Spleen (tissue), 11 donors: ENCODE data around the gene NCL. TPM values are rescaled to one million over a fixed set of nuclear protein-coding genes. Genes with fewer than 3 reads are reported as not detected.
A peak's percentile ranks its signal among the peaks of the same experiment; 100 is the strongest.

Experiments used
- DNase-seq: peaks from one replicate; pipeline ENCODE4 v3.0.0-alpha.2; 2020
- H3K27ac ChIP-seq, 8 donors: fragments of 200-600 bp; sonication (generic) in 7 of 8; 1 replicate in 4 of 8; 2 replicates in 4 of 8; pipeline versions ENCODE4 v1.5.0 to v1.8.0; 2016 to 2021; ENCODE audit warnings: inconsistent platforms in 4 of 8, mild to moderate bottlenecking in 4 of 8, moderate library complexity in 1 of 8
- H3K27me3 ChIP-seq, 7 donors: fragments of 200-600 bp; sonication (generic) in 6 of 7; replicated peaks in 1 of 7; 1 replicate in 4 of 7; 2 replicates in 3 of 7; pipeline versions ENCODE4 v1.5.0 to v1.8.0; 2016 to 2021; ENCODE audit warnings: inconsistent platforms in 3 of 7, mild to moderate bottlenecking in 1 of 7
- H3K36me3 ChIP-seq, 6 donors: fragments of 200-600 bp; sonication (generic) in 5 of 6; 1 replicate in 4 of 6; 2 replicates in 2 of 6; pipeline versions ENCODE4 v1.5.0 to v1.8.0; 2016 to 2021; ENCODE audit warnings: inconsistent platforms in 2 of 6
- H3K4me1 ChIP-seq, 6 donors: fragments of 200-600 bp; sonication (generic) in 5 of 6; 1 replicate in 3 of 6; 2 replicates in 3 of 6; pipeline versions ENCODE4 v1.5.0 to v1.8.0; 2016 to 2021; ENCODE audit warnings: inconsistent platforms in 3 of 6
- H3K4me3 ChIP-seq, 8 donors: fragments of 200-600 bp; sonication (generic) in 7 of 8; 1 replicate in 4 of 8; 2 replicates in 4 of 8; pipeline versions ENCODE4 v1.5.0 to v1.8.0; 2016 to 2021; ENCODE audit warnings: inconsistent platforms in 4 of 8, mild to moderate bottlenecking in 4 of 8, moderate library complexity in 2 of 8
- H3K9me3 ChIP-seq, 8 donors: fragments of 200-600 bp; sonication (generic) in 7 of 8; 1 replicate in 4 of 8; 2 replicates in 4 of 8; pipeline versions ENCODE4 v1.5.0 to v1.8.0; 2016 to 2021; ENCODE audit warnings: inconsistent platforms in 4 of 8
- CTCF ChIP-seq, 11 experiments: fragments of 200-600 bp in 7 of 11; fragments of 450-650 bp in 4 of 11; sonication (generic) in 4 of 11; IDR thresholded peaks in 8 of 11; conservative IDR thresholded peaks in 3 of 11; 1 replicate in 7 of 11; 2 replicates in 4 of 11; pipeline versions ENCODE4 v1.4.0 to v1.8.0; 2016 to 2021; ENCODE audit warnings: antibody characterized with exemption in 11 of 11, inconsistent platforms in 4 of 11, mild to moderate bottlenecking in 1 of 11
- POLR2A ChIP-seq, 3 donors: fragments of 450-650 bp; IDR thresholded peaks; one replicate each; pipeline ENCODE4 v1.5.1; 2017; ENCODE audit warnings: antibody characterized with exemption in 3 of 3, mild to moderate bottlenecking in 1 of 3
- POLR2AphosphoS5 ChIP-seq, 3 donors: sonication (generic); formaldehyde crosslinking; IDR thresholded peaks; one replicate each; pipeline ENCODE4 v1.5.1; 2017; ENCODE audit warnings: antibody characterized with exemption in 3 of 3
- WGBS, 5 donors: extraction: QIAGEN DNeasy Blood & Tissue Kit in 3 of 5; methylation state at CpG; one replicate each; pipeline versions ENCODE4 v1.1.5 to v1.1.7; 2013 to 2018; 5-methylcytosine and 5-hydroxymethylcytosine counted together
- intact Hi-C: fragments of 100-400 bp; cut with DNase I; formaldehyde crosslinking; loops from one replicate; pipeline ENCODE4 v1.15.0; 2023; ENCODE audit warnings: low total_unique reads
- polyA plus RNA-seq, 3 donors: library from polyadenylated mRNA; stranded (reverse); fragments of 200-250 nt; gene quantifications; one replicate each; pipeline ENCODE4 v1.2.1, GENCODE V29; 2013
- total RNA-seq, 7 donors: library from RNA; depleted of rRNA in 3 of 7; stranded (reverse); fragments of >200 nt in 3 of 7; fragmentation: NEBNext Ultra II Directional in 4 of 7; extraction: Animal tissue kit (Norgen Biotek cat#: 25700) in 4 of 7; gene quantifications; one replicate each; pipeline versions ENCODE4 v1.1.0 to v1.2.1, GENCODE V29; 2016 to 2021
- donor health status: healthy with polysubstance abuse.
- donor health status: DM: no; HTN: no; CAD: no; lungs with moderate emphysema.
- donor health status: DM: no; HTN: no; CAD: no.
- donor health status: Bipolar disorder and iron deficiency.
- donor health status: healthy.
- donor health status: DM: no; HTN: no; CAD: no.
- donor health status: DM: yes; HTN: yes; CAD: no.

NCL gene
- total and polyA plus RNA-seq, 10 donors: 113 to 424 (median 178) TPM

GRCh38 chr2:231425811-231426703, 38.2 kb downstream of the NCL start:
- peaks cover 0 to 7% (median 0%) of the 10 kb centered on the region in 6 donors for H3K4me1 ChIP-seq
- peak; percentile 58 for DNase-seq
- no peaks in the 10 kb centered on the region for H3K27me3 ChIP-seq
- TF ChIP-seq CTCF (IDR thresholded peaks at IDR 0.05 in 8 of 11, conservative IDR thresholded peaks at IDR 0.05 in 3 of 11) (no peak), POLR2AphosphoS5 (IDR thresholded peaks at IDR 0.05) (peak in 1 of 3 donors; percentile 60)
- no peaks in the 10 kb centered on the region for H3K36me3 ChIP-seq
- peaks cover 0 to 9% (median 3%) of the 10 kb centered on the region in 8 donors for H3K9me3 ChIP-seq
- intact Hi-C loops: no loop called here
- WGBS, 5 donors: 70 to 76% (median 71%) methylated on average over 20 to 21 of the region's 21 CpGs
- peak overlapping the region in 3 of 8 donors; percentile 56 to 70 (median 59) for H3K27ac ChIP-seq
- peak overlapping the region in 1 of 8 donors; percentile 21 for H3K4me3 ChIP-seq

GRCh38 chr2:231425291-231425810, 38.9 kb downstream of the NCL start:
- Histone ChIP-seq H3K27me3 (no peaks in the 10 kb centered on the region), H3K36me3 (no peaks in the 10 kb centered on the region), H3K27ac (peak overlapping the region in 3 of 8 donors; percentile 51 to 70 (median 59)), H3K4me3 (no peak overlapping the region), H3K4me1 (peaks cover 0 to 7% (median 0%) of the 10 kb centered on the region in 6 donors), H3K9me3 (peaks cover 0 to 2% (median 0%) of the 10 kb centered on the region in 8 donors)
- no peak for TF ChIP-seq CTCF (IDR thresholded peaks at IDR 0.05 in 8 of 11, conservative IDR thresholded peaks at IDR 0.05 in 3 of 11)
- TF ChIP-seq POLR2A (IDR thresholded peaks at IDR 0.05): no peak
- TF ChIP-seq POLR2AphosphoS5 (IDR thresholded peaks at IDR 0.05): no peak
- WGBS, 5 donors: 58 to 70% (median 64%) methylated on average over 7 to 8 of the region's 8 CpGs
- peak; percentile 52 for DNase-seq
- intact Hi-C loops: no loop called here

- Histone ChIP-seq H3K36me3 (no peaks in the 10 kb centered on the region), H3K27ac (no peak overlapping the region), H3K4me1 (peaks cover 0 to 7% (median 0%) of the 10 kb centered on the region in 6 donors), H3K27me3 (peaks cover 0 to 10% (median 0%) of the 10 kb centered on the region in 7 donors), H3K4me3 (no peak overlapping the region), H3K9me3 (no peaks in the 10 kb centered on the region)
- peak; percentile 33 for DNase-seq
- intact Hi-C loops: no loop called here
- TF ChIP-seq POLR2A (IDR thresholded peaks at IDR 0.05): no peak
- no peak for TF ChIP-seq POLR2AphosphoS5 (IDR thresholded peaks at IDR 0.05)
- TF ChIP-seq CTCF (IDR thresholded peaks at IDR 0.05 in 8 of 11, conservative IDR thresholded peaks at IDR 0.05 in 3 of 11): no peak
- WGBS, 5 donors: 87 to 97% (median 93%) methylated on average over 10 of the region's 10 CpGs
Observed at GRCh38 chr2:231423176-231423575, 41.1 kb downstream of the NCL start.

GRCh38 chr2:231422056-231422455, 42.2 kb downstream of the NCL start:
- Histone ChIP-seq H3K9me3 (no peaks in the 10 kb centered on the region), H3K27me3 (peaks cover 0 to 10% (median 0%) of the 10 kb centered on the region in 7 donors), H3K4me1 (peaks cover 0 to 7% (median 0%) of the 10 kb centered on the region in 6 donors), H3K27ac (no peak overlapping the region), H3K4me3 (no peak overlapping the region), H3K36me3 (no peaks in the 10 kb centered on the region)
- WGBS, 5 donors: 62 to 84% (median 72%) methylated on average over 2 of the region's 2 CpGs
- DNase-seq: no peak
- intact Hi-C loops: no loop called here
- TF ChIP-seq POLR2A (IDR thresholded peaks at IDR 0.05) (no peak), CTCF (IDR thresholded peaks at IDR 0.05 in 8 of 11, conservative IDR thresholded peaks at IDR 0.05 in 3 of 11) (no peak), POLR2AphosphoS5 (IDR thresholded peaks at IDR 0.05) (no peak)
